Measurements from ENCODE around the gene MAPK12.

DNA sequence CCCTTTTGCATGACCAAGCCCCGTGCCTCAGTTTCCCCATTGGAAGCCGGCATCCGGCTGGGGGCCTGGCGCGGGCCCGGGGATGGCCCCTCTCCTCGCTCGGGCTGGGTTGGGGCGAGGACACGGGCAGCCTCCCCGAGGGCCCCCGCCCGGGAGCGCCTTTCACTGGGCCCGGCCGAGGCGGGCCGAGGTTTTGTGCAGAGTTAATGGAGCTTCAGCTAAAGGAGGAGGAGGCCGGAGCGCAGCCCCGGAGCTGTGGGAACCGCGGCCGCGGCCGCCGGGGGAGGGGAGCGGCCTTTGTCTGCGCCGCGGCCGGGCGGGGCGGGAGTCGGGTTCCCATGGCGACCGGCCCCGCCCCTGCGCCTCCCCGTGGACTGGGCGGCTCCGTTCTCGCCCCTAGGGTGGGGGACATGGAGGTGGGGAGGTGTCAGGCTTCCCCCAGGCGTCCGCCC, 10.1 kb upstream of the MAPK12 start:
- TF ChIP-seq, protein P1, sequence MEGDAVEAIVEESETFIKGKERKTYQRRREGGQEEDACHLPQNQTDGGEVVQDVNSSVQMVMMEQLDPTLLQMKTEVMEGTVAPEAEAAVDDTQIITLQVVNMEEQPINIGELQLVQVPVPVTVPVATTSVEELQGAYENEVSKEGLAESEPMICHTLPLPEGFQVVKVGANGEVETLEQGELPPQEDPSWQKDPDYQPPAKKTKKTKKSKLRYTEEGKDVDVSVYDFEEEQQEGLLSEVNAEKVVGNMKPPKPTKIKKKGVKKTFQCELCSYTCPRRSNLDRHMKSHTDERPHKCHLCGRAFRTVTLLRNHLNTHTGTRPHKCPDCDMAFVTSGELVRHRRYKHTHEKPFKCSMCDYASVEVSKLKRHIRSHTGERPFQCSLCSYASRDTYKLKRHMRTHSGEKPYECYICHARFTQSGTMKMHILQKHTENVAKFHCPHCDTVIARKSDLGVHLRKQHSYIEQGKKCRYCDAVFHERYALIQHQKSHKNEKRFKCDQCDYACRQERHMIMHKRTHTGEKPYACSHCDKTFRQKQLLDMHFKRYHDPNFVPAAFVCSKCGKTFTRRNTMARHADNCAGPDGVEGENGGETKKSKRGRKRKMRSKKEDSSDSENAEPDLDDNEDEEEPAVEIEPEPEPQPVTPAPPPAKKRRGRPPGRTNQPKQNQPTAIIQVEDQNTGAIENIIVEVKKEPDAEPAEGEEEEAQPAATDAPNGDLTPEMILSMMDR (conservative IDR thresholded peaks at IDR 0.05; ENCODE audit: low read depth, low read length) = peak; percentile 45
- TF ChIP-seq POLR2A (IDR thresholded peaks at IDR 0.05; ENCODE audit: low read depth, low read length) = no peak
